Esophagus mucosa (tissue), 1 donor: ENCODE data around the gene OR8I2. TPM values are rescaled to one million over a fixed set of nuclear protein-coding genes. Genes with fewer than 3 reads are reported as not detected.
"Not testable (repeated sequence)": the region's sequence is repeated elsewhere in the genome, so short reads cannot be mapped to it uniquely, and the experiment has no call there.

Experiments used
- ATAC-seq: fragments of 200-7000 bp; cut with Tn5 transposase; one replicate; pipeline ENCODE4 v1.9.1; 2020
- total RNA-seq: library from RNA; stranded (reverse); gene quantifications from one replicate; pipeline ENCODE4 v1.2.4, GENCODE V29; 2023
- donor health status: DM: yes; HTN: yes; CAD: no.

The OR8I2 gene
- total RNA-seq, result not detected

DNA sequence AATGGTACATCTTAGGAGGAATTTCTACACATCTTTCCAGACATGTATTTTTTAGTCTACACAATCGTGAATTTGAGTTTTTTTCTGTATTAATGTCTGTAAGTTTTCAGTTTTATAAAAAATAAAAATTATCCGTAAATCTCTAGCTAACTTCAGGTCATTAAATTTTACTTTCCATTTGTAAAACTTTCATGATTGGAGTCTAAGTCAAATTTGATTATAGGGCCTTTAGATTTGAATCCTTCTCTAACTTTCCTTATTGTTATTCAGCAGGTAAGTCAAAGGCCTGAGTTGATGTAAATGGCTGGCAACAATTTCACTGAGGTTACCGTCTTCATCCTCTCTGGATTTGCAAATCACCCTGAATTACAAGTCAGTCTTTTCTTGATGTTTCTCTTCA, at the start of gene OR8I2:
Gene OR8I2, plus strand, starts transcription at position 301 of the 400 bp plus-strand sequence. Its CDS starts 0 bp downstream, at position 301.
- ATAC-seq, result no peak

DNA sequence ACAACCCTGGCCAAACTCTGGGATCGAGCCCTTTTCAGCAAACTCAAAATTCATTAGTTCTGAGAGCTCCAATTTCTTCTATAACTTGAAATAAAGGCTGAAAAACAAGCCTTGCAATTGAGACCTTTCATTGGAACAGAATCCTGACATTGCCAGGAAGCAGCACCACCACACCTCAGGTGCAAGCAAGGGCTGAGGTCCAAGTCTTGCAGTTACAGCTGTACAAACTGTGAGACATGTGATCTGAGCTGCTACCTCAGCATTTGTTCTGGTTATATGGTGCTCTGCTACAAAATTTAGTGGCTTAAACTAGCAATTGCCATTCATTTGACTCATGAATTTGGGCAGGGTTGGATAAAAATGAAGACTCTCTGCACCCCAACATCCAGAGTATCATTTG, 47.6 kb upstream of the OR8I2 start:
- ATAC-seq, result no peak

- ATAC-seq, result no peak
Measured at GRCh38 chr11:56048480-56048879, 44.6 kb upstream of the OR8I2 start.

DNA sequence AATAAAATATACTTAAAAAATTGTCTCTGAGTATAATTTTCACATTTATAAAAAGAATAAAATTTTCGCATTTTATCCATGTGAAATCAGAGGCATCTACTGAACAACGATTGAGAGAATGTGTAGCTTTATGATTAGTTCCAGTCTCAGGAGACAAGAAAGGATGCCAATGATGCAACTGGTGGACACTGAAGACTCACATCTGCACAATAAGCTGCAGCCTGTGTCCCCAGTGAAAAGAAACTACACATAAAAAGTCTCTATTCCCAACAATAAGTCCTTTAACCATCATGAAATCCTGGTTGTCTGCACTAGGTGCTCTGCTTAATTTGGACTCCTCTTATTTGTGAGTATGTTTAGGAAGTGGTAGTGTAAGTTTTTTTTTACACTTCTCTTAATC, 43.6 kb upstream of the OR8I2 start:
- no peak for ATAC-seq

DNA sequence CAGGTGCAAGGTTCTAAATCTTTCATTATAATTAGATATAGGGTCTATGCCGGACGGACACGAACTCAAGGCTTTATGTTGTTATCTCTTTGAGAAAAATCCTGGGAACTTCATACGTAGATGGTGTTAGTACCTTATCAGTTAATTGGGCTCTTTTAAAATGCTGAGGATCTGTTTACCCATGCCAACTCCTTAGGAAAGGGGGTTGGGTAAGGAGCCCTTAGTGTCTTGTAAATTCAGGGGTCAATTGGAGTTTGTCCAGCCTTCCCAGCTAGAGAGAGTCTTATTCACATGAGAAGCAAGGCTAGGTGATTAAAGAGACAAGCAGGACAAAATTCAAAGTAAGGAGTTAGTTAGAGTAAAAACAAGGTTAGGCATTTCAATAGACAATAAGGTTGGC, 36.7 kb upstream of the OR8I2 start:
- ATAC-seq, result not testable (repeated sequence)

DNA sequence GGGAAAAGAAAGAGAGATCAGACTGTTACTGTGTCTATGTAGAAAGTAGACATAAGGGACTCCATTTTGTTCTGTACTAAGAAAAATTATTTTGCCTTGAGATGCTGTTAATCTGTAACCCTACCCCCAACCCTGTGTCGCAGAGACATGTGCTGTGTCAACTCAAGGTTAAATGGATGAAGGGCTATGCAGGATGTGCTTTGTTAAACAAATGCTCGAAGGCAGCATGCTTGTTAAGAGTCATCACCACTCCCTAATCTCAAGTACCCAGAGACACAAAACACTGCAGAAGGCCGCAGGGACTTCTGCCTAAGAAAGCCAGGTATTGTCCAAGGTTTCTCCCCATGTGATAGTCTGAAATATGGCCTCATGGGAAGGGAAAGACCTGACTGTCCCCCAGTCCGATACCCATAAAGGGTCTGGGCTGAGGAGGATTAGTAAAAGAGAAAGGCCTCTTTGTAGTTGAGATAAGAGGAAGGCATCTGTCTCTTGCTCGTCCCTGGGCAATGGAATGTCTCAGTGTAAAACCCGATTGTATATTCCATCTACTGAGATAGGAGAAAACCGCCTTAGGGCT, 35.4 kb upstream of the OR8I2 start:
- ATAC-seq, result not testable (repeated sequence)

DNA sequence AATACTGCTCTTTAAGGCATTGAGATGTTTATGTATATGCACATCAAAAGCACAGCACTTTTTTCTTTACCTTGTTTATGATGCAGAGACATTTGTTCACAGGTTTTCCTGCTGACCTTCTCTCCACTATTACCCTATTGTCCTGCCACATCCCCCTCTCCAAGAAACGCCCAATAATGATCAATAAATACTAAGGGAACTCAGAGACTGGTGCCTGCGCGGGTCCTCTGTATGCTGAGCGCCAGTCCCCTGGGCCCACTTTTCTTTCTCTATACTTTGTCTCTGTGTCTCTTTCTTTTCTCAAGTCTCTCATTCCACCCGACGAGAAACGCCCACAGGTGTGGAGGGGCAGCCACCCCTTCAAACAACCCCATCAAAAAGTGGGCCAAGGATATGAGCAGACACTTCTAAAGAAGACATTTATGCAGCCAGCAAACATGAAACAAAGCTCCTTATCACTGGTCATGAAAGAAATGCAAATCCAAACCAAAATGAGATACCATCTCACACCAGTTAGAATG, 34.8 kb upstream of the OR8I2 start:
- ATAC-seq, result not testable (repeated sequence)

DNA sequence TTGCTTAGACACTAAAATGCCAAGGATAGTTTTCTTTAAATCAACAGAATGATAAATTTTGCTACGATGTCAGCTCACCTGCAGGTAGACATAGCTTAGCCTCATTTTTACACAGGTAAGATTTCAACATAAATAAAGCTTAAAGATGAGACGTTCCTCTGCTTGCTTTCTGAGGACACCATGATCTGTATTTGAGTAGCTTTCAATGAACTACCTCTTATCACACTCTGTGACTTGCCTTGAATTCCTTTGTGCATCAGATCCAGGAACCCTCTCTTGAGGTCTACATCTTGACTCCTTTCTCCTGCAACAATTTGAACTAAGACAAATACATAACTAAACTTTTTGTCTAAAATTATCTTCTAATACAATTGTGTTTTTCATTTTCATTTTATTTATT, 26.1 kb upstream of the OR8I2 start:
- ATAC-seq, result no peak

DNA sequence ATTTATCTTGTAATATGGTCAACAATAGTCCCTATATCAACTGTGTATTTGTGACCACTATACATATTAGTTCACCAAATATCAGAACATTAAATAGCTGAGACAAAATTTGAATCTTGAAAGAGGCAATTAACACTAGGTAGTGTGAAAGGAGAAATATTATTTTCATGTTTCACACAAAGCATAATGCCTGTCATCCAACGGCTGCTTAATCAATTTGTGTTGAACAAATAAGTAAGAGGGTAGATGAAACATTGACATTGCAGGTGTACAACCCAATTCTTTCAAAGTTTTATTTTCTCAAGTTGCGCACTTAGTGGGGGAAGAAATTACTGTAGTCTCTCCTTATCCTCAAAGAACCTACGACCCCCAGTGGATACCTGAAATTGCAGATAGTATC, 3.4 kb upstream of the OR8I2 start:
- ATAC-seq, result no peak

- ATAC-seq, result no peak
Measured at GRCh38 chr11:56103210-56103737, 10.2 kb downstream of the OR8I2 start, which contains the start of gene OR8H2. OR8H2 (plus strand) TSS chr11:56103687; CDS start chr11:56105043, 1,356 bp downstream.

- no peak for ATAC-seq
Measured at GRCh38 chr11:56122073-56122472, 29.0 kb downstream of the OR8I2 start, which contains the start of gene OR8H3. OR8H3 (plus strand) TSS chr11:56122373; CDS start chr11:56122373, 0 bp downstream.

GRCh38 chr11:56140151-56140661, 47.1 kb downstream of the OR8I2 start, which contains the start of gene OR8J3:
OR8J3 (minus strand) TSS chr11:56140201; CDS start chr11:56137718, 2,483 bp downstream.
- ATAC-seq, result no peak

GRCh38 chr11:56143681-56144080, 50.6 kb downstream of the OR8I2 start:
- not testable (repeated sequence) for ATAC-seq

Other genes starting within 250 kb of the OR8I2 start
- gene TRIM51, start 210.0 kb upstream of the OR8I2 start, total RNA-seq, result not detected
- not detected for gene OR5W2, start 178.7 kb upstream of the OR8I2 start, total RNA-seq
- gene OR5I1, start 156.9 kb upstream of the OR8I2 start, total RNA-seq, result not detected
- gene OR10AG1, start 123.4 kb upstream of the OR8I2 start, total RNA-seq, result not detected
- not detected for gene OR5F1, start 98.7 kb upstream of the OR8I2 start, total RNA-seq
- not detected for gene OR5AS1, start 65.7 kb upstream of the OR8I2 start, total RNA-seq
- not detected for gene OR8H2, start 10.4 kb downstream of the OR8I2 start, total RNA-seq
- gene OR8H3, start 29.1 kb downstream of the OR8I2 start, total RNA-seq, result not detected
- gene OR8J3, start 46.9 kb downstream of the OR8I2 start, total RNA-seq, result not detected
- not detected for gene OR8K5, start 67.0 kb downstream of the OR8I2 start, total RNA-seq
- gene OR5J2, start 83.3 kb downstream of the OR8I2 start, total RNA-seq, result not detected
- not detected for gene OR5T2, start 140.9 kb downstream of the OR8I2 start, total RNA-seq
- not detected for gene OR5T3, start 158.9 kb downstream of the OR8I2 start, total RNA-seq
- not detected for gene OR5T1, start 180.8 kb downstream of the OR8I2 start, total RNA-seq
- not detected for gene OR8H1, start 198.9 kb downstream of the OR8I2 start, total RNA-seq
- gene OR8K3, start 221.8 kb downstream of the OR8I2 start, total RNA-seq, result not detected